Esophagus (tissue), 2 donors: Measurements from ENCODE around the gene PIK3R1. TPM values are rescaled to one million over a fixed set of nuclear protein-coding genes. Genes with fewer than 3 reads are reported as not detected.

ENCODE experiments used
- H3K27ac ChIP-seq, 2 donors: one replicate each; pipeline ENCODE4 v1.5.1; 2013; ENCODE audit warnings: low read depth in 2 of 2, mild to moderate bottlenecking in 2 of 2, inconsistent platforms in 1 of 2, low read length in 1 of 2, moderate library complexity in 1 of 2
- H3K27me3 ChIP-seq, 2 donors: one replicate each; pipeline ENCODE4 v1.6.1; 2013; ENCODE audit warnings: low read length in 2 of 2, control low read depth in 1 of 2, mild to moderate bottlenecking in 1 of 2; ENCODE audit not compliant: insufficient read depth in 2 of 2, control insufficient read depth in 1 of 2
- H3K36me3 ChIP-seq, 2 donors: one replicate each; pipeline ENCODE4 v1.6.1; 2013; ENCODE audit warnings: low read length in 1 of 2; ENCODE audit not compliant: control insufficient read depth in 2 of 2, insufficient read depth in 2 of 2
- H3K4me1 ChIP-seq, 2 donors: one replicate each; pipeline ENCODE4 v1.6.1; 2013; ENCODE audit warnings: low read length in 1 of 2; ENCODE audit not compliant: control insufficient read depth in 2 of 2, insufficient read depth in 2 of 2
- H3K4me3 ChIP-seq, 2 donors: one replicate each; pipeline ENCODE4 v1.5.1; 2013; ENCODE audit warnings: low read length in 2 of 2, mild to moderate bottlenecking in 2 of 2, low read depth in 1 of 2, moderate library complexity in 1 of 2
- H3K9me3 ChIP-seq, 2 donors: one replicate each; pipeline ENCODE4 v1.6.1; 2013; ENCODE audit warnings: mild to moderate bottlenecking in 2 of 2, low read depth in 1 of 2, low read length in 1 of 2, moderate library complexity in 1 of 2; ENCODE audit not compliant: control insufficient read depth in 2 of 2, insufficient read depth in 1 of 2
- WGBS, 2 donors: extraction: QIAGEN DNeasy Blood & Tissue Kit; methylation state at CpG; one replicate each; pipeline ENCODE4 v1.1.7; 2013; 5-methylcytosine and 5-hydroxymethylcytosine counted together
- polyA plus RNA-seq, 2 donors: library from polyadenylated mRNA; stranded (reverse); fragments of 200-250 nt; gene quantifications; one replicate each; pipeline ENCODE4 v1.2.3, GENCODE V29; 2013
- donor health status: healthy with polysubstance abuse.
- donor health status: Bipolar disorder and iron deficiency.

Gene PIK3R1
- polyA plus RNA-seq, 2 donors = 5.0 to 8.2 TPM

DNA sequence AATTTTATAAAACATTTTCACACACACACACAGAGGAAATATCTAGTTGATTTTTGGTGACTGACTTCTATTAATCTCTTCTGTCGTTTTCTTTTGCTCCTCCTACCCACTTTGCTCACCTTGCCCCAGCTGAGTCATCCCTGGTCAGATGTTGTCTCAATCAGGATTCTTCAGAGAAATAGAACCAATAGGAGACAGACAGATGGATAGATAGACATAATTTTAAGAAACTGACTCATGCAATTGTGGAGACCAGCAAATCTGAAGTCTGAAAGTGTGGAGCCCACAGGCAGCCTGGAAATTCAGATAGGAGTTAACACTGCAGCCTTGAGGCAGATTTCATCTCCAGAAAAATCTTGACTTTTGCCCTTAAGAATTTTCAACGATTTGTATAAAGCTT, 37.0 kb upstream of the PIK3R1 start:
- H3K4me3 ChIP-seq = no peak overlapping the region

DNA sequence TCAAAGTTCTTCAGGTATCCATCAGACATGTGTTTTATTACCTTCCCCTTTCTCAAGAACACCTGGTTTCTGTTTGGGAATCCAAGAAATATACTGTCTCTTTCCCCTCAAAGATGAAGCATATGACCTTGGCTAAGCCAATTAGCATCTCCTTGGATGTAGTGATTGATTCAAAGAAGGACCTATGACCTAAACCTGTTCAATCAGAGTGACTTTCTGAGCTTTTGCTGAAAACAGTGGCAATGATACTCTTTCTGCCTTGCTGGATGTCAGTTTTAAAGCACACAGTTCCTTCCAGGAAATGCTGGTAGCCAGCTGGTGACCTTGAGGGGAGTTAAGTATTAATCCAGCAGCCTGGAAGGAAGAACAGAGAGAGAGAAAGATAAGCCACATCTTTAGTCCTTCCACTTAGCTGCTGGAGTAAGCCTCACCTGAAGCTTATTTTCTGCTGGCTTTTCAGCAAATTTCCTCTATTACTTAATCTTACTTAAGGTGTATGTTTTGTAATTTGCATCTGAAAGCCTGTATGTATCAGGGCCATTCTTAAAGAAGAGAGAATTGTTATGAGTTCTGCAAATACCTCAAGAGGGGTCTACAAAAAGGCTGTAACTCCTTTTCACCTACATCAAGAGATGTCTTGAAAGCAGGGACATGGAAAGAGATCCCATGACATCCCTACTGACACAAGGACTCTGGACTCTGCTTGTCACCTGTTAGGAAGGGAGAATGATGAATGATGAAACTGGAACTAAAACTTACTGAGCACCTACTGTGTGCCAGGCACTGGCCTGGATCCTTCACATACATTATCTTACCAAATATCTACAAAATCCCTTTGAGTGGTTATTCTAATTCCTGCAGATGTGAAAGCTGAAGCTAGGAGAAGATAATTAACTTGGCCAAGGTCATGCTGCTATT, 35.2 kb upstream of the PIK3R1 start:
- Histone ChIP-seq H3K36me3 (no peaks in the 10 kb centered on the region), H3K4me3 (no peak overlapping the region), H3K9me3 (no peaks in the 10 kb centered on the region), H3K4me1 (no peaks in the 10 kb centered on the region), H3K27me3 (no peaks in the 10 kb centered on the region), H3K27ac (no peak overlapping the region)

More for the DNA sequence above, 37.0 kb upstream of the PIK3R1 start:
- no peaks in the 10 kb centered on the region for H3K36me3 ChIP-seq
- H3K27ac ChIP-seq = no peak overlapping the region
- WGBS, 2 donors = 52 to 53% methylated on average over 2 of the region's 2 CpGs
- no peaks in the 10 kb centered on the region for H3K4me1 ChIP-seq
- no peaks in the 10 kb centered on the region for H3K9me3 ChIP-seq
- H3K27me3 ChIP-seq = no peaks in the 10 kb centered on the region

DNA sequence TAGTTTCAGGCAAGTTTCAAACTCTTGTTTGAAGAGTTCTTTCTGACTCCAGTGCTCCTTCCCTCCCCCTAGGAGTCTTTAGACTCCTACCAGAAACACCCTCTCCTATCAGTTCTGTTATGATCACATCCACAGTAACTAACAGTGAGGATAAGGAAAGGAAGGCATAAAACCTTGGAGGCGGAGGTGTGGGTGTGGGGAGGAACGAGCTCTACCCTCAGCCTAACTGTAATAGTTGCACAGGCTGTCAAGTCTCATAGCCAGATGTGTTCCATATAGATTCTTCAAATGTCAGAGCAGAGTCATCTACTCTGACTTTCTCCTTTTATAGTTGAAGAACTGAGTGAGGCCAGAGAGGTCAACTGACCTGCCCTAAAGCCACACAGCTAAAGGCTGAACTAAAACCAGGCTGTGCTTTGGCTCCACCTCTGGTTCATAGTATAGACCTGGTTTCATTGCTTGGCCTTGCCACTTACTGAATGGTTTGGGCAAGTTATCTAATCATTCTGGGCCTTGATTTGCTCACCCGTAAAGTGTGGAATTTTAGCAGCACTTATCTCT, 34.4 kb upstream of the PIK3R1 start:
- WGBS, 2 donors = 87 to 95% methylated on average over 3 of the region's 3 CpGs
- no peaks in the 10 kb centered on the region for H3K4me1 ChIP-seq
- H3K36me3 ChIP-seq = no peaks in the 10 kb centered on the region
- no peak overlapping the region for H3K27ac ChIP-seq
- H3K9me3 ChIP-seq = no peaks in the 10 kb centered on the region
- H3K27me3 ChIP-seq = no peaks in the 10 kb centered on the region
- no peak overlapping the region for H3K4me3 ChIP-seq

GRCh38 chr5:68182094-68182493, 33.5 kb upstream of the PIK3R1 start:
- Histone ChIP-seq H3K4me1 (no peaks in the 10 kb centered on the region), H3K9me3 (no peaks in the 10 kb centered on the region), H3K27me3 (no peaks in the 10 kb centered on the region), H3K4me3 (no peak overlapping the region), H3K36me3 (no peaks in the 10 kb centered on the region), H3K27ac (no peak overlapping the region)
- WGBS, 2 donors = 96 to 97% methylated on average over 2 of the region's 2 CpGs

DNA sequence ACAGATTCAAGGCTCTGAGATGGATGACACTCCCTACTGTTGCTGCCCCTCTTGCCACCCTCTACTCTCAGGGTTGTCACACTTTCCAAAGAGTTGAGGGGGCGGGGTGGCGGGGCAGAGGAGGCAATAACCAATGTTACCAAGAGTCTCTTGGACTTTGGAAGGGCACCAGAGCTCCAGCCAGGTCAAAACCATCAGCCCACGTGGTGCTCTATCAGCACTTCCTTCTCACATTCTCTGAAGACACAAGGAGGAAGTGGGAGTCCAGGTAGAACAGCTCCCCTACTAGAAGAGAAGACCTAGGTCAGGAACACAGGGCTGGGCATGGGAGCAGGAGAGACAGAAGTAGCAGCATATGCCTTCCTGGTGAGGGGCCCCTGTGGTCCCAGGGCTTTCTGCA, 33.0 kb upstream of the PIK3R1 start:
- Histone ChIP-seq H3K9me3 (no peaks in the 10 kb centered on the region), H3K27ac (no peak overlapping the region), H3K4me3 (no peak overlapping the region), H3K27me3 (no peaks in the 10 kb centered on the region), H3K4me1 (no peaks in the 10 kb centered on the region), H3K36me3 (no peaks in the 10 kb centered on the region)
- 85 to 86% methylated on average over 3 of the region's 3 CpGs for WGBS, 2 donors

DNA sequence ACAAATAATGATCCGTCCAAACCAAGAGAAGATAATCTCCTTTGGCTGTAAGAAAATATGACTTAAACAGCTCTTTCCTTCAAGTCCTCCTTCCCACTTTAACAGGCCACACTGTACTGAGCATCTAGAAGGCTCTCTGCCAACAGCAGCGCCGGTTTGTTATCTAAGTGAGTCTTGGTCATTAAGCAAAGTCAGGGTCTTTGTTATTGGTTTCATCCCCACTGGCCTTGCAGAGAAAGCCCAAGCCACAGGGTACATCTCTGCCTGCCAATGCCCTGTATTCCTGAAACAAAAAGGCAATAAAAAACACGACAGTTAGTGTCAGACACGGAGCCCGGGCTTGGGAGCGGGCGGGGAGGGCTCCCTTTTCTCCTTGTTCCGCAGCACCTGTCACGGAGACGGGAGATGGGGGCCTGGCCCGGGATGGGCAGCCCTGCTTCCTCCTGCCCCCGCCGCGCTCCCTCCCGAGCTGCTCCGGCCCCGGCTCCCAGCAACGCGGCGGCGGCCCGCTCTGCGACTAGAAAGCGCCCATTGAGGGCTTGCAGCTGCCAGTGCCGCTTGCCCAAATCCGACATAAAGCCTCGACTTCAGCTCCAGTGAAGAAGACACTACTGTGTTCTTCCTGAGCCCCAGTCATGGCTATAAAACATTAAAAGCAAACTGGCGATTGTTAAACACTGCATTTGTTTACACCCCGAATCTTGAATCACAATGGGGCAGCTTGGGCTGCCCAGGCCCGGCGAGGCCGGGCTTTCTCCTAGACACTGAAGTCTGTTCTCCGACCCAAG, 28.1 kb upstream of the PIK3R1 start:
- 60 to 61% methylated on average over 31 to 34 of the region's 34 CpGs for WGBS, 2 donors
- peak overlapping the region; percentile 9 to 48 for H3K27ac ChIP-seq
- no peaks in the 10 kb centered on the region for H3K4me1 ChIP-seq
- no peaks in the 10 kb centered on the region for H3K36me3 ChIP-seq
- no peaks in the 10 kb centered on the region for H3K9me3 ChIP-seq
- H3K4me3 ChIP-seq = no peak overlapping the region
- no peaks in the 10 kb centered on the region for H3K27me3 ChIP-seq

- no peak overlapping the region for H3K27ac ChIP-seq
- H3K36me3 ChIP-seq = no peaks in the 10 kb centered on the region
- H3K4me1 ChIP-seq = no peaks in the 10 kb centered on the region
- no peak overlapping the region for H3K4me3 ChIP-seq
- H3K9me3 ChIP-seq = no peaks in the 10 kb centered on the region
- WGBS, 2 donors = 74 to 92% methylated on average over 7 of the region's 7 CpGs
- no peaks in the 10 kb centered on the region for H3K27me3 ChIP-seq
These were observed 26.4 kb upstream of the PIK3R1 start for GRCh38 chr5:68189171-68189570.

GRCh38 chr5:68189613-68190012, 25.9 kb upstream of the PIK3R1 start:
- Histone ChIP-seq H3K4me3 (no peak overlapping the region), H3K4me1 (no peaks in the 10 kb centered on the region), H3K27me3 (no peaks in the 10 kb centered on the region), H3K36me3 (no peaks in the 10 kb centered on the region), H3K27ac (no peak overlapping the region), H3K9me3 (no peaks in the 10 kb centered on the region)
- 87 to 89% methylated on average over 5 of the region's 5 CpGs for WGBS, 2 donors

GRCh38 chr5:68190619-68191018, 24.9 kb upstream of the PIK3R1 start:
- Histone ChIP-seq H3K27me3 (no peaks in the 10 kb centered on the region), H3K4me1 (no peaks in the 10 kb centered on the region), H3K9me3 (no peaks in the 10 kb centered on the region), H3K4me3 (no peak overlapping the region), H3K36me3 (no peaks in the 10 kb centered on the region), H3K27ac (no peak overlapping the region)
- WGBS, 2 donors = 98% methylated on average over 4 of the region's 4 CpGs
